HG02973 (cell line): ENCODE results near the gene MGMT.

Experiments
- ATAC-seq: cut with Tn5 transposase; IDR thresholded peaks from one replicate; pipeline ENCODE4 v1.9.1; 2021; ENCODE audit warnings: moderate library complexity; ENCODE audit not compliant: unreplicated experiment

The MGMT gene

GRCh38 chr10:129615921-129616525, 149.0 kb downstream of the MGMT start:
- no peak for ATAC-seq

GRCh38 chr10:129617768-129618167, 150.7 kb downstream of the MGMT start:
- no peak for ATAC-seq

- ATAC-seq = no peak
Measured at GRCh38 chr10:129621062-129621461, 154.0 kb downstream of the MGMT start.

GRCh38 chr10:129621693-129622092, 154.7 kb downstream of the MGMT start:
- no peak for ATAC-seq

- ATAC-seq = no peak
Measured at GRCh38 chr10:129622291-129622690, 155.2 kb downstream of the MGMT start.

GRCh38 chr10:129622736-129623135, 155.7 kb downstream of the MGMT start:
- ATAC-seq = no peak

- no peak for ATAC-seq
Measured at GRCh38 chr10:129624526-129624925, 157.5 kb downstream of the MGMT start.

GRCh38 chr10:129626309-129626708, 159.3 kb downstream of the MGMT start:
- no peak for ATAC-seq

- no peak for ATAC-seq
Measured at GRCh38 chr10:129626796-129627435, 159.9 kb downstream of the MGMT start.

GRCh38 chr10:129627442-129627841, 160.4 kb downstream of the MGMT start:
- ATAC-seq = no peak

- ATAC-seq = no peak
Measured at GRCh38 chr10:129628823-129629222, 161.8 kb downstream of the MGMT start.

GRCh38 chr10:129629911-129630310, 162.9 kb downstream of the MGMT start:
- ATAC-seq = no peak

- ATAC-seq = no peak
Measured at GRCh38 chr10:129631006-129631405, 164.0 kb downstream of the MGMT start.

GRCh38 chr10:129631870-129632623, 165.0 kb downstream of the MGMT start:
- no peak for ATAC-seq

- no peak for ATAC-seq
Measured at GRCh38 chr10:129637010-129637409, 170.0 kb downstream of the MGMT start.

- ATAC-seq = no peak
Measured at GRCh38 chr10:129637846-129638245, 170.8 kb downstream of the MGMT start.

- ATAC-seq = no peak
Measured at GRCh38 chr10:129641351-129641750, 174.3 kb downstream of the MGMT start.

- ATAC-seq = no peak
Measured at GRCh38 chr10:129641982-129642381, 174.9 kb downstream of the MGMT start.

GRCh38 chr10:129642427-129642826, 175.4 kb downstream of the MGMT start:
- ATAC-seq = no peak

- ATAC-seq = no peak
Measured at GRCh38 chr10:129643266-129643665, 176.2 kb downstream of the MGMT start.

- ATAC-seq = no peak
Measured at GRCh38 chr10:129645487-129645886, 178.4 kb downstream of the MGMT start.

- ATAC-seq = no peak
Measured at GRCh38 chr10:129646973-129647372, 179.9 kb downstream of the MGMT start.
